Measurements from ENCODE around the gene PARD3.

PARD3 gene

GRCh38 chr10:34131152-34131551, 683.9 kb downstream of the PARD3 start:
- no peak overlapping the region for H3K27ac ChIP-seq (ENCODE audit: low read depth, low read length)
- H3K9ac ChIP-seq (ENCODE audit: low read depth in 1 of 2, low read length in 2 of 2) = no peak overlapping the region
- peaks cover 3% of the 10 kb centered on the region in 2 donors for H3K36me3 ChIP-seq (ENCODE audit: control insufficient read depth in 1 of 2, insufficient read depth in 2 of 2, low read length in 2 of 2)
- H3K27me3 ChIP-seq (ENCODE audit: control insufficient read depth in 1 of 2, insufficient read depth in 2 of 2, low read length in 2 of 2) = no peaks in the 10 kb centered on the region
- H3K4me1 ChIP-seq (ENCODE audit: control insufficient read depth in 1 of 2, insufficient read depth in 2 of 2, low read length in 2 of 2) = no peaks in the 10 kb centered on the region
- H3K9me3 ChIP-seq (ENCODE audit: control insufficient read depth in 1 of 2, low read length in 2 of 2) = no peaks in the 10 kb centered on the region
- H3K4me3 ChIP-seq (ENCODE audit: low read depth in 1 of 2, low read length in 2 of 2) = no peak overlapping the region

GRCh38 chr10:34127676-34128075, 687.4 kb downstream of the PARD3 start:
- Histone ChIP-seq H3K27me3 (ENCODE audit: control insufficient read depth in 1 of 2, insufficient read depth in 2 of 2, low read length in 2 of 2) (no peaks in the 10 kb centered on the region), H3K36me3 (ENCODE audit: control insufficient read depth in 1 of 2, insufficient read depth in 2 of 2, low read length in 2 of 2) (peaks cover 3% of the 10 kb centered on the region in 2 donors), H3K4me3 (ENCODE audit: low read depth in 1 of 2, low read length in 2 of 2) (no peak overlapping the region), H3K9ac (ENCODE audit: low read depth in 1 of 2, low read length in 2 of 2) (no peak overlapping the region), H3K9me3 (ENCODE audit: control insufficient read depth in 1 of 2, low read length in 2 of 2) (no peaks in the 10 kb centered on the region), H3K4me1 (ENCODE audit: control insufficient read depth in 1 of 2, insufficient read depth in 2 of 2, low read length in 2 of 2) (no peaks in the 10 kb centered on the region), H3K27ac (ENCODE audit: low read depth, low read length) (no peak overlapping the region)

GRCh38 chr10:34126371-34127151, 688.5 kb downstream of the PARD3 start:
- Histone ChIP-seq H3K27ac (ENCODE audit: low read depth, low read length) (no peak overlapping the region), H3K4me1 (ENCODE audit: control insufficient read depth in 1 of 2, insufficient read depth in 2 of 2, low read length in 2 of 2) (peaks cover 0 to 10% of the 10 kb centered on the region in 2 donors), H3K9ac (ENCODE audit: low read depth in 1 of 2, low read length in 2 of 2) (no peak overlapping the region)

GRCh38 chr10:34125702-34126101, 689.4 kb downstream of the PARD3 start:
- no peaks in the 10 kb centered on the region for H3K27me3 ChIP-seq (ENCODE audit: control insufficient read depth in 1 of 2, insufficient read depth in 2 of 2, low read length in 2 of 2)
- H3K4me1 ChIP-seq (ENCODE audit: control insufficient read depth in 1 of 2, insufficient read depth in 2 of 2, low read length in 2 of 2) = peaks cover 0 to 15% of the 10 kb centered on the region in 2 donors
- no peaks in the 10 kb centered on the region for H3K9me3 ChIP-seq (ENCODE audit: control insufficient read depth in 1 of 2, low read length in 2 of 2)
- H3K9ac ChIP-seq (ENCODE audit: low read depth in 1 of 2, low read length in 2 of 2) = no peak overlapping the region
- no peak overlapping the region for H3K4me3 ChIP-seq (ENCODE audit: low read depth in 1 of 2, low read length in 2 of 2)
- H3K27ac ChIP-seq (ENCODE audit: low read depth, low read length) = no peak overlapping the region
- H3K36me3 ChIP-seq (ENCODE audit: control insufficient read depth in 1 of 2, insufficient read depth in 2 of 2, low read length in 2 of 2) = peaks cover 3% of the 10 kb centered on the region in 2 donors

More at GRCh38 chr10:34126371-34127151, 688.5 kb downstream of the PARD3 start:
- Histone ChIP-seq H3K36me3 (ENCODE audit: control insufficient read depth in 1 of 2, insufficient read depth in 2 of 2, low read length in 2 of 2) (peaks cover 3% of the 10 kb centered on the region in 2 donors), H3K9me3 (ENCODE audit: control insufficient read depth in 1 of 2, low read length in 2 of 2) (no peaks in the 10 kb centered on the region), H3K4me3 (ENCODE audit: low read depth in 1 of 2, low read length in 2 of 2) (no peak overlapping the region), H3K27me3 (ENCODE audit: control insufficient read depth in 1 of 2, insufficient read depth in 2 of 2, low read length in 2 of 2) (no peaks in the 10 kb centered on the region)

GRCh38 chr10:34124522-34125035, 690.5 kb downstream of the PARD3 start:
- Histone ChIP-seq H3K4me1 (ENCODE audit: control insufficient read depth in 1 of 2, insufficient read depth in 2 of 2, low read length in 2 of 2) (peaks cover 0 to 15% of the 10 kb centered on the region in 2 donors), H3K9ac (ENCODE audit: low read depth in 1 of 2, low read length in 2 of 2) (no peak overlapping the region), H3K36me3 (ENCODE audit: control insufficient read depth in 1 of 2, insufficient read depth in 2 of 2, low read length in 2 of 2) (no peaks in the 10 kb centered on the region), H3K27me3 (ENCODE audit: control insufficient read depth in 1 of 2, insufficient read depth in 2 of 2, low read length in 2 of 2) (no peaks in the 10 kb centered on the region), H3K4me3 (ENCODE audit: low read depth in 1 of 2, low read length in 2 of 2) (no peak overlapping the region), H3K9me3 (ENCODE audit: control insufficient read depth in 1 of 2, low read length in 2 of 2) (no peaks in the 10 kb centered on the region), H3K27ac (ENCODE audit: low read depth, low read length) (no peak overlapping the region)

GRCh38 chr10:34121781-34122622, 693.1 kb downstream of the PARD3 start:
- H3K27ac ChIP-seq (ENCODE audit: low read depth, low read length) = no peak overlapping the region
- H3K9ac ChIP-seq (ENCODE audit: low read depth in 1 of 2, low read length in 2 of 2) = no peak overlapping the region
- H3K27me3 ChIP-seq (ENCODE audit: control insufficient read depth in 1 of 2, insufficient read depth in 2 of 2, low read length in 2 of 2) = no peaks in the 10 kb centered on the region
- H3K4me3 ChIP-seq (ENCODE audit: low read depth in 1 of 2, low read length in 2 of 2) = no peak overlapping the region
- peaks cover 0 to 15% of the 10 kb centered on the region in 2 donors for H3K4me1 ChIP-seq (ENCODE audit: control insufficient read depth in 1 of 2, insufficient read depth in 2 of 2, low read length in 2 of 2)
- H3K9me3 ChIP-seq (ENCODE audit: control insufficient read depth in 1 of 2, low read length in 2 of 2) = no peaks in the 10 kb centered on the region
- H3K36me3 ChIP-seq (ENCODE audit: control insufficient read depth in 1 of 2, insufficient read depth in 2 of 2, low read length in 2 of 2) = no peaks in the 10 kb centered on the region

GRCh38 chr10:34121125-34121753, 693.9 kb downstream of the PARD3 start:
- Histone ChIP-seq H3K4me3 (ENCODE audit: low read depth in 1 of 2, low read length in 2 of 2) (no peak overlapping the region), H3K27ac (ENCODE audit: low read depth, low read length) (no peak overlapping the region), H3K9ac (ENCODE audit: low read depth in 1 of 2, low read length in 2 of 2) (no peak overlapping the region)

GRCh38 chr10:34119456-34119855, 695.6 kb downstream of the PARD3 start:
- no peak overlapping the region for H3K27ac ChIP-seq (ENCODE audit: low read depth, low read length)
- H3K36me3 ChIP-seq (ENCODE audit: control insufficient read depth in 1 of 2, insufficient read depth in 2 of 2, low read length in 2 of 2) = no peaks in the 10 kb centered on the region
- no peaks in the 10 kb centered on the region for H3K9me3 ChIP-seq (ENCODE audit: control insufficient read depth in 1 of 2, low read length in 2 of 2)
- no peaks in the 10 kb centered on the region for H3K27me3 ChIP-seq (ENCODE audit: control insufficient read depth in 1 of 2, insufficient read depth in 2 of 2, low read length in 2 of 2)
- H3K4me3 ChIP-seq (ENCODE audit: low read depth in 1 of 2, low read length in 2 of 2) = no peak overlapping the region
- H3K4me1 ChIP-seq (ENCODE audit: control insufficient read depth in 1 of 2, insufficient read depth in 2 of 2, low read length in 2 of 2) = peaks cover 0 to 15% of the 10 kb centered on the region in 2 donors
- no peak overlapping the region for H3K9ac ChIP-seq (ENCODE audit: low read depth in 1 of 2, low read length in 2 of 2)

More at GRCh38 chr10:34121125-34121753, 693.9 kb downstream of the PARD3 start:
- no peaks in the 10 kb centered on the region for H3K27me3 ChIP-seq (ENCODE audit: control insufficient read depth in 1 of 2, insufficient read depth in 2 of 2, low read length in 2 of 2)
- H3K4me1 ChIP-seq (ENCODE audit: control insufficient read depth in 1 of 2, insufficient read depth in 2 of 2, low read length in 2 of 2) = peaks cover 0 to 15% of the 10 kb centered on the region in 2 donors
- H3K36me3 ChIP-seq (ENCODE audit: control insufficient read depth in 1 of 2, insufficient read depth in 2 of 2, low read length in 2 of 2) = no peaks in the 10 kb centered on the region
- no peaks in the 10 kb centered on the region for H3K9me3 ChIP-seq (ENCODE audit: control insufficient read depth in 1 of 2, low read length in 2 of 2)

- H3K4me3 ChIP-seq (ENCODE audit: low read depth in 1 of 2, low read length in 2 of 2) = no peak overlapping the region
- H3K4me1 ChIP-seq (ENCODE audit: control insufficient read depth in 1 of 2, insufficient read depth in 2 of 2, low read length in 2 of 2) = peaks cover 0 to 8% of the 10 kb centered on the region in 2 donors
- no peaks in the 10 kb centered on the region for H3K36me3 ChIP-seq (ENCODE audit: control insufficient read depth in 1 of 2, insufficient read depth in 2 of 2, low read length in 2 of 2)
- H3K9me3 ChIP-seq (ENCODE audit: control insufficient read depth in 1 of 2, low read length in 2 of 2) = no peaks in the 10 kb centered on the region
- no peak overlapping the region for H3K9ac ChIP-seq (ENCODE audit: low read depth in 1 of 2, low read length in 2 of 2)
- H3K27me3 ChIP-seq (ENCODE audit: control insufficient read depth in 1 of 2, insufficient read depth in 2 of 2, low read length in 2 of 2) = no peaks in the 10 kb centered on the region
- no peak overlapping the region for H3K27ac ChIP-seq (ENCODE audit: low read depth, low read length)
Observed at GRCh38 chr10:34116681-34117271, 698.3 kb downstream of the PARD3 start.

All from duodenal mucosa (tissue), 2 donors.